Astrocyte (in vitro differentiated cells and primary cell): ENCODE data around the gene GLS2. TPM values are rescaled to one million over a fixed set of nuclear protein-coding genes. Genes with fewer than 3 reads are reported as not detected.

Experiments
- DNase-seq: peaks from one replicate; pipeline ENCODE4 v3.0.0-alpha.2; 2010; ENCODE audit warnings: low read depth
- FAIRE-seq: peaks from 2 replicates; lab custom pipeline; 2011; peaks lifted over from hg19 to GRCh38; lab: Jason Lieb, UNC
- H2AFZ ChIP-seq: 2 replicates; pipeline ENCODE4 v1.6.0; 2012; ENCODE audit warnings: low read depth, low read length, inconsistent platforms
- H3K27ac ChIP-seq: 2 replicates; pipeline ENCODE4 v1.5.1; 2011; ENCODE audit warnings: low read depth, low read length, inconsistent platforms
- H3K27me3 ChIP-seq: 2 replicates; pipeline ENCODE4 v1.6.0; 2011; ENCODE audit warnings: low read length, inconsistent platforms; ENCODE audit not compliant: insufficient read depth
- H3K36me3 ChIP-seq: 2 replicates; pipeline ENCODE4 v1.5.1; 2011; ENCODE audit warnings: low read length, inconsistent platforms; ENCODE audit not compliant: insufficient read depth
- H3K4me1 ChIP-seq: 2 replicates; pipeline ENCODE4 v1.5.1; 2011; ENCODE audit warnings: low read length, inconsistent platforms; ENCODE audit not compliant: insufficient read depth
- H3K4me2 ChIP-seq: 2 replicates; pipeline ENCODE4 v1.6.0; 2012; ENCODE audit warnings: low read length, inconsistent platforms
- H3K4me3 ChIP-seq: 2 replicates; pipeline ENCODE4 v1.5.1; 2011; ENCODE audit warnings: low read depth, mild to moderate bottlenecking, low read length, inconsistent platforms; ENCODE audit not compliant: insufficient read depth
- H3K79me2 ChIP-seq: 2 replicates; pipeline ENCODE4 v1.6.0; 2012; ENCODE audit warnings: mild to moderate bottlenecking, low read length, inconsistent platforms; ENCODE audit not compliant: insufficient read depth
- H3K9ac ChIP-seq: 2 replicates; pipeline ENCODE4 v1.6.0; 2012; ENCODE audit warnings: mild to moderate bottlenecking, low read length, inconsistent platforms
- H3K9me3 ChIP-seq: 2 replicates; pipeline ENCODE4 v1.5.1; 2012; ENCODE audit warnings: low read depth, mild to moderate bottlenecking, low read length, inconsistent platforms; ENCODE audit not compliant: insufficient read depth
- H4K20me1 ChIP-seq: 2 replicates; pipeline ENCODE4 v1.6.0; 2012; ENCODE audit warnings: low read length, inconsistent platforms; ENCODE audit not compliant: insufficient read depth
- H3K27ac Mint-ChIP-seq: one replicate; pipeline ENCODE4 v1.8.0; 2021; ENCODE audit warnings: mild to moderate bottlenecking, mixed read lengths; ENCODE audit not compliant: unreplicated experiment
- H3K27me3 Mint-ChIP-seq: one replicate; pipeline ENCODE4 v1.8.0; 2021; ENCODE audit warnings: low read depth, mixed read lengths; ENCODE audit not compliant: unreplicated experiment
- H3K36me3 Mint-ChIP-seq: one replicate; pipeline ENCODE4 v1.8.0; 2021; ENCODE audit warnings: low read depth, mixed read lengths; ENCODE audit not compliant: unreplicated experiment
- H3K4me1 Mint-ChIP-seq: one replicate; pipeline ENCODE4 v1.8.0; 2021; ENCODE audit warnings: low read depth, mixed read lengths; ENCODE audit not compliant: unreplicated experiment
- H3K4me3 Mint-ChIP-seq: one replicate; pipeline ENCODE4 v1.8.0; 2021; ENCODE audit warnings: mild to moderate bottlenecking, moderate library complexity, mixed read lengths; ENCODE audit not compliant: unreplicated experiment
- H3K9me3 Mint-ChIP-seq: one replicate; pipeline ENCODE4 v1.8.0; 2021; ENCODE audit warnings: mild to moderate bottlenecking, mixed read lengths; ENCODE audit not compliant: unreplicated experiment
- EZH2 ChIP-seq: IDR thresholded peaks from 2 replicates; pipeline ENCODE4 v1.6.1; 2012; ENCODE audit warnings: mild to moderate bottlenecking, low read length, inconsistent platforms; ENCODE audit not compliant: insufficient read depth
- total RNA-seq: library from RNA; stranded (reverse); gene quantifications from 2 replicates; pipeline ENCODE4 v1.2.1, GENCODE V29; 2021
- TF ChIP-seq, protein P1 (sequence below): IDR thresholded peaks from 2 replicates; pipeline ENCODE4 v1.5.1; 2011; ENCODE audit warnings: low read depth, mild to moderate bottlenecking, inconsistent platforms, low read length, moderate library complexity; ENCODE audit not compliant: insufficient read depth

Gene GLS2
- total RNA-seq, 1 donor from 2014 or later = 1.1 TPM

DNA sequence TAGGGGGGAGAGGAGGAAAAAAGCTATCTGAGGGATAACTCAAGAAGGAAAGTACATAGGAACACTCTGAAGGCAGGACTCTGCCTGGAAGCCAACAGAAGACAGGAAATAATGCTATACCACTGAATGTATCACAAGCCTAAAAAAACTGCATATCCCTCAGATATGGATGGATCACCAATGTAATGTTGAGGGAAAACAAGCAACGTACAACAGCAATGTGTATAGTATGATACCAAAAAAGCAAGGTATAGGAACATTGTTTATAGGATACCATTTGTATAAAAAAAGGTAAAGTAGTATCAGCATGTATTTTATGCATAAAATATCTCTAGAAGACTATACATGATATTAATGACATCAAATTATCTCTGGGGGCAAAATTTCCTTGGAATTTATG lies 3.4 kb downstream of the GLS2 start:
- Mint-ChIP-seq H3K27me3 (peaks cover 23% of the 10 kb centered on the region), H3K9me3 (peaks cover 4% of the 10 kb centered on the region), H3K27ac (no peak overlapping the region), H3K4me1 (peaks cover 8% of the 10 kb centered on the region), H3K36me3 (no peaks in the 10 kb centered on the region), H3K4me3 (no peak overlapping the region)
- peaks cover 26% of the 10 kb centered on the region for H3K27me3 ChIP-seq
- H3K4me1 ChIP-seq = peaks cover 11% of the 10 kb centered on the region
- no peaks in the 10 kb centered on the region for H4K20me1 ChIP-seq
- no peak for TF ChIP-seq EZH2
- TF ChIP-seq, protein P1, sequence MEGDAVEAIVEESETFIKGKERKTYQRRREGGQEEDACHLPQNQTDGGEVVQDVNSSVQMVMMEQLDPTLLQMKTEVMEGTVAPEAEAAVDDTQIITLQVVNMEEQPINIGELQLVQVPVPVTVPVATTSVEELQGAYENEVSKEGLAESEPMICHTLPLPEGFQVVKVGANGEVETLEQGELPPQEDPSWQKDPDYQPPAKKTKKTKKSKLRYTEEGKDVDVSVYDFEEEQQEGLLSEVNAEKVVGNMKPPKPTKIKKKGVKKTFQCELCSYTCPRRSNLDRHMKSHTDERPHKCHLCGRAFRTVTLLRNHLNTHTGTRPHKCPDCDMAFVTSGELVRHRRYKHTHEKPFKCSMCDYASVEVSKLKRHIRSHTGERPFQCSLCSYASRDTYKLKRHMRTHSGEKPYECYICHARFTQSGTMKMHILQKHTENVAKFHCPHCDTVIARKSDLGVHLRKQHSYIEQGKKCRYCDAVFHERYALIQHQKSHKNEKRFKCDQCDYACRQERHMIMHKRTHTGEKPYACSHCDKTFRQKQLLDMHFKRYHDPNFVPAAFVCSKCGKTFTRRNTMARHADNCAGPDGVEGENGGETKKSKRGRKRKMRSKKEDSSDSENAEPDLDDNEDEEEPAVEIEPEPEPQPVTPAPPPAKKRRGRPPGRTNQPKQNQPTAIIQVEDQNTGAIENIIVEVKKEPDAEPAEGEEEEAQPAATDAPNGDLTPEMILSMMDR = no peak
- no peak overlapping the region for H2AFZ ChIP-seq
- H3K9me3 ChIP-seq = no peaks in the 10 kb centered on the region
- no peak overlapping the region for H3K4me2 ChIP-seq
- no peaks in the 10 kb centered on the region for H3K36me3 ChIP-seq
- no peak overlapping the region for H3K4me3 ChIP-seq
- no peaks in the 10 kb centered on the region for H3K79me2 ChIP-seq
- DNase-seq (no peak), FAIRE-seq (no peak)
- H3K9ac ChIP-seq = no peak overlapping the region
- H3K27ac ChIP-seq = no peak overlapping the region

DNA sequence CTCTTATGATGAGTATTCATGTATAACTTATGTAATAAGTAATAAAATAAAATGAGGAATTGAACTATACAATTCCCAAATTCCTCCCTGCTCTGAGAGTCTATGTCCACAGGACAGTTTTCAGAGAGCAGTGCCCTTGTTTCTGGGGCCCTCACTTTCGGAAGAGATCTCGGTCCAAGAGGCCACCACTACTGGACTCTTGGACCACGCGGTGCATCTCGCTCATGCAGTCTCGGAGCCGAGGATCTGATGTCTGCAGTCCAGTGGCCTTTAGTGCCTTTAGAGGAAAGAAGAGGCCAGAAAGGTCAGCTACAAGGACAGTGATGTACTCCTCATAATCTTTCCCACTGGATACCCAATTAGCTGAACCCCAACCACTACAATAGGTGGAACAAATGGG lies 8.3 kb downstream of the GLS2 start:
- peaks cover 5% of the 10 kb centered on the region for H3K79me2 ChIP-seq
- no peaks in the 10 kb centered on the region for H3K36me3 ChIP-seq
- H3K4me2 ChIP-seq = no peak overlapping the region
- H3K27me3 Mint-ChIP-seq = no peaks in the 10 kb centered on the region
- H3K4me3 ChIP-seq = no peak overlapping the region
- DNase-seq (no peak), FAIRE-seq (no peak)
- H3K4me1 ChIP-seq = no peaks in the 10 kb centered on the region
- H3K9ac ChIP-seq = no peak overlapping the region
- no peak overlapping the region for H3K27ac ChIP-seq
- no peak overlapping the region for H2AFZ ChIP-seq
- TF ChIP-seq, protein P1 = no peak
- no peak for TF ChIP-seq EZH2
- H3K36me3 Mint-ChIP-seq = no peaks in the 10 kb centered on the region
- H3K9me3 ChIP-seq = no peaks in the 10 kb centered on the region
- peaks cover 10% of the 10 kb centered on the region for H4K20me1 ChIP-seq
- H3K4me1 Mint-ChIP-seq = peaks cover 6% of the 10 kb centered on the region
- H3K27me3 ChIP-seq = no peaks in the 10 kb centered on the region
- H3K9me3 Mint-ChIP-seq = no peaks in the 10 kb centered on the region
- H3K4me3 Mint-ChIP-seq = no peak overlapping the region
- no peak overlapping the region for H3K27ac Mint-ChIP-seq

DNA sequence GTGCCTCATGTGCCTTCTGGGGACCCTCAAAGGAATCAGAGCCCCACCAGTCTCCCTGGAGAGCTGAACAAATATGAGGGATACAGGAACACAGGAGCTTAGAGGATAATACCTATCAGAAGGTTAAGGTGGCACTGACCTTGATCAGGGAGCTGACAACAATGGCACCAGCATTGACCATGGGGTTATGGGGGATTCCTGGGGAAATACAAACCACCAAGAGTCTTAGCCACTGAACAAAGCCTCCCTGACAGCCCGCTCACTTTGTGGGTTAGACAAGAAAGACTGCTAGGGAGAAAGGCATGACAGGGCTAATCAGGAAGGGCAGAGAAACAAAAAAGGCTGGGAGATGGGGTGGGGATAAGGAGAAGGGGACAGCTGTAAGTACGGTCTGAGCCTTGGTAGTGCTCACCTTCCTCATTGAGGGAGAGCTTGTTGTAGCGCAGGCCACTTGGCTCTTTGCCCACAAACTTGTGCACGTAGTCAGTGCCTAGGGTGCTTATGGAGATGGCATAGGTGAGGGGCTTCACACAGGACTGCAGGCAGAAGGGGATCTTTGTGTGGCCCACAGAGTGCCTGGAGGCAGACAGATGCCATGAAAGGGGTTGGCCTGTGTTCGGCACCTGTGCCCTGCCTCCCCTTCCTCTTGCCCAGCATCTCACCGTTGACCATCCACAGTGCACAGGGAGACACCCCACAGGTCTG lies 10.3 kb downstream of the GLS2 start:
- H3K9ac ChIP-seq = no peak overlapping the region
- no peaks in the 10 kb centered on the region for H3K27me3 Mint-ChIP-seq
- no peaks in the 10 kb centered on the region for H3K4me1 ChIP-seq
- no peak overlapping the region for H3K4me2 ChIP-seq
- no peak overlapping the region for H2AFZ ChIP-seq
- H3K27ac Mint-ChIP-seq = no peak overlapping the region
- TF ChIP-seq, protein P1 = no peak
- no peak for TF ChIP-seq EZH2
- DNase-seq (no peak), FAIRE-seq (no peak)
- peaks cover 3% of the 10 kb centered on the region for H3K36me3 Mint-ChIP-seq
- H3K9me3 Mint-ChIP-seq = no peaks in the 10 kb centered on the region
- H4K20me1 ChIP-seq = peaks cover 10% of the 10 kb centered on the region
- H3K36me3 ChIP-seq = no peaks in the 10 kb centered on the region
- H3K4me1 Mint-ChIP-seq = peaks cover 6% of the 10 kb centered on the region
- peaks cover 5% of the 10 kb centered on the region for H3K79me2 ChIP-seq
- H3K9me3 ChIP-seq = no peaks in the 10 kb centered on the region
- H3K4me3 ChIP-seq = no peak overlapping the region
- no peak overlapping the region for H3K27ac ChIP-seq
- H3K4me3 Mint-ChIP-seq = no peak overlapping the region
- H3K27me3 ChIP-seq = no peaks in the 10 kb centered on the region
